Fibroblast of lung (primary cell): Measurements from ENCODE around the gene STK11.

Experiments
- EZH2 ChIP-seq: IDR thresholded peaks from 2 replicates; pipeline ENCODE4 v1.5.1; 2012; ENCODE audit warnings: low read length, control low read depth, mild to moderate bottlenecking; ENCODE audit errors: missing control alignments
- TF ChIP-seq, protein P1 (sequence below), 2 donors: IDR thresholded peaks in 1 of 2; conservative IDR thresholded peaks in 1 of 2; 1 replicate in 1 of 2; 2 replicates in 1 of 2; pipeline ENCODE4 v1.5.1; 2011 to 2012; ENCODE audit warnings: low read length in 2 of 2, control low read depth in 1 of 2, inconsistent platforms in 1 of 2, low read depth in 1 of 2, mild to moderate bottlenecking in 1 of 2

DNA sequence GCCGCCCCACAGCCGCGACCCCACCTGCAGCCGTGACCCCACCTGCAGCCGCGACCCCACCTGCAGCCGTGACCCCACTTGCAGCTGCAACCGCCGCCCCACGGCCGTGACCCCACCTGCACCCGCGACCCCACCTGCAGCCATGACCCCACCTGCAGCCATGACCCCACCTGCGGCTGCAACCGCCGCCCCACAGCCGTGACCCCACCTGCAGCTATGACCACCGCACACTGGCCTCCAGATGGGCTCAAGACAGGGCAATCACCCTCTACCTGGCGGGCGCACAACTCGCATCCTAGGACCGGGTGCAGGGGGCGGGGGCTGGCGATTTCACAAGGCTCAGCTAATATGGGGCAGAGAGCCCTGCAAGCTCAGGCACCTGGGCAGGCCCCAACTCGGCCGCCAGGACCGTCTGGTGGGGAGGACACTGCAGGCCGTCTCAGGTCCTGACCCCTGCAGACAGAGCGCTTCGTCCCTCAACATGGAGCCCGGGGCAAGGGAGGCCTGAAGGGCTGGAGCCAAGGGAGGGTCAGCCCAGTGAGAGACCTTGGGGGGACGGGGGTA lies 46.6 kb upstream of the STK11 start:
- TF ChIP-seq, protein P1, sequence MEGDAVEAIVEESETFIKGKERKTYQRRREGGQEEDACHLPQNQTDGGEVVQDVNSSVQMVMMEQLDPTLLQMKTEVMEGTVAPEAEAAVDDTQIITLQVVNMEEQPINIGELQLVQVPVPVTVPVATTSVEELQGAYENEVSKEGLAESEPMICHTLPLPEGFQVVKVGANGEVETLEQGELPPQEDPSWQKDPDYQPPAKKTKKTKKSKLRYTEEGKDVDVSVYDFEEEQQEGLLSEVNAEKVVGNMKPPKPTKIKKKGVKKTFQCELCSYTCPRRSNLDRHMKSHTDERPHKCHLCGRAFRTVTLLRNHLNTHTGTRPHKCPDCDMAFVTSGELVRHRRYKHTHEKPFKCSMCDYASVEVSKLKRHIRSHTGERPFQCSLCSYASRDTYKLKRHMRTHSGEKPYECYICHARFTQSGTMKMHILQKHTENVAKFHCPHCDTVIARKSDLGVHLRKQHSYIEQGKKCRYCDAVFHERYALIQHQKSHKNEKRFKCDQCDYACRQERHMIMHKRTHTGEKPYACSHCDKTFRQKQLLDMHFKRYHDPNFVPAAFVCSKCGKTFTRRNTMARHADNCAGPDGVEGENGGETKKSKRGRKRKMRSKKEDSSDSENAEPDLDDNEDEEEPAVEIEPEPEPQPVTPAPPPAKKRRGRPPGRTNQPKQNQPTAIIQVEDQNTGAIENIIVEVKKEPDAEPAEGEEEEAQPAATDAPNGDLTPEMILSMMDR (conservative IDR thresholded peaks at IDR 0.05 in 1 of 2, IDR thresholded peaks at IDR 0.05 in 1 of 2; ENCODE audit: low read depth in 1 of 2, low read length in 2 of 2) = no peak
- TF ChIP-seq EZH2 = no peak
